Measurements from ENCODE around the gene CCDC169.
"Not testable (repeated sequence)": the region's sequence is repeated elsewhere in the genome, so short reads cannot be mapped to it uniquely, and the experiment has no call there.

DNA sequence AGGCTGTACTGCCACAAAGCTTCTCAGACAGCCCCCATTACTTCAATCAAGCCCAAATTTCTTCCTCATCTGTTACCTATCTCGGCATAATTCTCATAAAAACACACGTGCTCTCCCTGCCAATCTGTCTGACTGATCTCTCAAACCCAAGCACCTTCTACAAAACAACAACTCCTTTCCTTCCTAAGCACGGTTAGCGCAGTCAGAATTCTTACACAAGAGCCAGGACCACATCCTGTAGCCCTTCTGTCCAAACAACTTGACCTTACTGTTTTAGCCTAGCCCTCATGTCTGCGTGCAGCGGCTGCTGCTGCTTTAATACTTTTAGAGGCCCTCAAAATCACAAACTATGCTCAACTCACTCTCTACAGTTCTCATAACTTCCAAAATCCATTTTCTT is 22.2 kb upstream of the CCDC169 start:
- not testable (repeated sequence) for TF ChIP-seq CTCF (conservative IDR thresholded peaks at IDR 0.05); EZH2 (IDR thresholded peaks at IDR 0.05; ENCODE audit: low read depth)

All from PC-9 (cell line).